DMS53 (cell line): Measurements from ENCODE around the gene GEMIN5.
"Not testable (repeated sequence)": the region's sequence is repeated elsewhere in the genome, so short reads cannot be mapped to it uniquely, and the experiment has no call there.

Source experiments
- DNase-seq: peaks from one replicate; lab custom pipeline; 2025; lab: John Stamatoyannopoulos, UW

The GEMIN5 gene

GRCh38 chr5:154944716-154945115 lies 6.7 kb upstream of the GEMIN5 start:
- DNase-seq, result no peak

GRCh38 chr5:154943527-154943926 lies 5.5 kb upstream of the GEMIN5 start:
- DNase-seq, result no peak

DNA sequence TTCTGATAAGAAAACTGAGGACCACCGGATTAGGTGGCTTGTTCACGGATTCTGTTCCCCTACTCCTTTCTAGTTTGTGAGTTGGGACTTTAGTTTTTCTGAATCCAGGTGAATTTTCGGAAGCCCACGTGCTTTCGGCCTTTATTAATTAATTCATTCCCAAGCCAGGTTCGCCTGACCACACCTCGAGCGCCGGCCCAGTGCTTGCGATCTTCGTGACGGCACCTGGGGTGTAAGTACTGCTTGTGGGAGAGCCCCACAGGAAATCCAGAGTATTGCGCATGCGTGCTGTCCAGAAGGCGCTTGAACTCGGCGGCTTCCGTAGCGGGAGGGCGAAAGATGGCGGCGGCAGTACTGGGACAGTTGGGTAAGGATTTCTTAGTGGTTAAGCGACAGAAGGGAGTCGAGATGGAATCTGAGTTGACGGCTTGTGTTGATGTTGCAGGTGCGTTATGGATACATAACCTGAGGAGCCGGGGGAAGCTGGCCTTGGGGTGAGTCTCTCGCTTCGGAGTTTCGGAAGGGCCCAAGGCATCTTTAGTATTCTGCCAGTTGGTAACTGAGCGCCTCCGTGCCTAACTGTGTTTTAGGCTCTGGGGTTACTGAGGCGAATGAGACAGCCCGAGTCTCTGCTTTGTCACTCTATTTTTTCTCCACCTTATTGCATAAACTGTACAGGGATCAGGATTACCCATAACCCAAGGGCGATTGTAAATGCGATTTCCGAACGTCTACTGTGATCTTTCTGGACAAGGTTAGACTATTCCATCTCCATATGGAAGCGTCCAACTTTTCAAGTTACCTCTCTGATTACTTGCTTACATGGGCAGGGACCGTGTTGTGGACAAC lies 3.0 kb upstream of the GEMIN5 start, which contains the start of gene MRPL22:
MRPL22 (plus strand) TSS at position 302 of the 849 bp plus-strand sequence; CDS start at position 340, 38 bp downstream.
- peak; percentile 97 for DNase-seq

- DNase-seq, result peak; percentile 29
Observed at GRCh38 chr5:154940375-154940771, 2.4 kb upstream of the GEMIN5 start.

DNA sequence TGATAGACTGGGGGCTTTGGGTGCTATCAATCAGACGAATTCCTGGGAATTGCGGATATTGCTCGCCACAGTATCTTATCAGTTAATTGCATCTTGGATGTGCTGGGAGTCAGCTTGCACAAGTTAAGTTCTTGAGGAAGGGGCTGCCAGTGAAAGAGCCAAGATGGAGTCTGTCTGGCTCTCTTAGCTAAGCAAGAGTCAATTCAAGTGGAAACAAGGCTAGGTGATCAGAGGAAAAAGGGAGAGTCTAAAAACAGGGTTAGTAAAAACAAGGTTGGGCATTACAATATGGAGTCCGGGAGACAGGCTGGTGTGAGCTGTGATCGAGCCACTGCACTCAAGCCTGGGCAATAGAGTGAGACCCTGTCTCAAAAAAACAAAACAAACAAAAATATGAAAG lies 1.4 kb upstream of the GEMIN5 start:
- not testable (repeated sequence) for DNase-seq

DNA sequence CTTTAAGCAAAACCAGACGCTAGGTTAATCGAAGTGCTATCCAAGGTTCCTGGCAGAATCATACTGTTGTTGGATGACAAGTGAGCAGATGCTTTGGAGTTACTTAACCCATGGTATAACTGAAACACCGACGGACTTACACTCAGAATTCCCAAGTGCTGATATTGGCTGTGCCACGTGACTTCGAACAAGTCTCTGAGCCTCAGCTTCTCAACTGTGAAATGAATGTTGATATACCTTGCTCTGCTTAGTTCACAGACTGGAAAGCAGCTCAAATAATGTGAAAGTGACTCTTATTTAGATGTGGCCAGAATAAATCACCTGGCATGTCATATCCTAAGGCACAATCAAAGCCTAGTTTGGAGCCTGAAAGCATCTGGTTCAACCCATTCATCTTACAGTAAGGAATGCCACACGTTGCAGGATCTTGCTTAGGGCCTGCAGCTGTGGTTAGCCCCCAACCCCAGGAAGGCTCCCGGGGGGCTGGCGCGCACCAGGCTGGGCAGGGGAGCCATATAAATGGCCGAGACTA lies 759 bp downstream of the GEMIN5 start:
- DNase-seq, result peak; percentile 35

DNA sequence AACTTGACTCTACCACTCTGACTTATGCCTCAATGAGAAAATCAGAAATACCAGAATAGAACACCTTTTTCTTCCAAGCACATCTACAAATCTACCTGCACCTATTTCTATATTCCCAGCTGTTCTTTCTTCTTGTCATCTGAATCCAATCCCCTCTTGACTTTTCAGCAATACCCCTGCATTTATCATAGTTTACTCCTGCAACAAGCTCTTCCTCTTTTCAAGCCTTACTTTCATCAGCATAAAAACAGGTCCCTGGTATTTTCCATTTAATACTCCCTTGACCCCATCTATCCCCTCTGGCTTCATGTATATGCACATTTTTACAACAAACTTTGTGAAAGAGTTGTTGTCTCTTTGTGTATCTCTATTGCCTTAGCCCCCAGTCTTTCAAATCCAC lies 3.1 kb downstream of the GEMIN5 start:
- DNase-seq, result no peak

GRCh38 chr5:154933537-154933936 lies 4.5 kb downstream of the GEMIN5 start:
- no peak for DNase-seq

DNA sequence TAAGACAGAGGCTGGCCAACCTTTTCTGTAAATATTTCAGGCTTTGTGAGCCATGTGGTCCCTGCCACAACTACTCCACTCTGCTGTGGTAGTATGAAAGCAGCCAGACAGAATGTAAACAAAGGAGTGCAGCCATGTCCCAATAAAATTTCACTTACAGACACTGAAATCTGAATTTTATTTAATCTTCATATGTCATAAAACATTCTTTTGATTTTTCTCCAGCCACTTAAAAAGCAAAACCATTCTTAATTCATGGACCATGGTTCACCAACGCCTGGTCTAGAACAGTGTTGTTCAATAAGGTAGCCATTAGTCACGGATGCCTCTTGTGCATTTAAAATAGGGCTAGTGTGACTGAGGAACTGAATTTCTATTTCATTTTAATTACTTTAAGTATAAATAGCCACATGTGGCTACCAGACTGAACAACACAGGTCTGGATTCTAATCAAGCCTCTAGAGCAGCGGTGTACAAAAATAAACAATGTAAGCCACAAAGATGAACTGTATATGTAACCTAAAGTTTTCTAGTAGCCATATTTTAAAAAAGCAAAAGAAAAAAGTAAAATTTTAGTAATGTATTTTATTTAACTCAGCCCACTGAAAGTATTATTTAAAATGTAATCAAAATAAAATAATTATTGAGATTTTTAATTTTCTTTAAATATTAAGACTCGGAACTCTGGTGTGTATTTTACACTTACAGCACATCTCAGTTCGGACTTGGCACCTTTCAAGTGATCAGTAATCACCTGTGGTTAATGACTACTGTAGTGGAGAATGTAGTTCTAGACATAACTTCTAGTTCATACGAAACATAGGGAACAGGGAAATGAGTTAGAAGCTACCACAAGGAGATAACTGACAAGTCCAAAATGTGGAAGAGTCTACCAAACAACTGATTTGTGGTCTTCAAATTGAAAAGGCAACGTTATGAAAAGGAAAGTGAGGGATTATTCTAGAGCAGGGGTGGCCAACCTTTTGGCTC lies 14.3 kb downstream of the GEMIN5 start:
- no peak for DNase-seq

- no peak for DNase-seq
Observed at GRCh38 chr5:154917757-154918156, 20.3 kb downstream of the GEMIN5 start.

- no peak for DNase-seq
Observed at GRCh38 chr5:154916874-154917273, 21.1 kb downstream of the GEMIN5 start.

GRCh38 chr5:154905601-154906000 lies 32.4 kb downstream of the GEMIN5 start:
- not testable (repeated sequence) for DNase-seq

GRCh38 chr5:154901913-154902312 lies 36.1 kb downstream of the GEMIN5 start:
- no peak for DNase-seq

- no peak for DNase-seq
Observed at GRCh38 chr5:154901276-154901675, 36.7 kb downstream of the GEMIN5 start.

- DNase-seq, result no peak
Observed at GRCh38 chr5:154900066-154900465, 37.9 kb downstream of the GEMIN5 start.

- DNase-seq, result no peak
Observed at GRCh38 chr5:154899151-154899816, 38.7 kb downstream of the GEMIN5 start.

DNA sequence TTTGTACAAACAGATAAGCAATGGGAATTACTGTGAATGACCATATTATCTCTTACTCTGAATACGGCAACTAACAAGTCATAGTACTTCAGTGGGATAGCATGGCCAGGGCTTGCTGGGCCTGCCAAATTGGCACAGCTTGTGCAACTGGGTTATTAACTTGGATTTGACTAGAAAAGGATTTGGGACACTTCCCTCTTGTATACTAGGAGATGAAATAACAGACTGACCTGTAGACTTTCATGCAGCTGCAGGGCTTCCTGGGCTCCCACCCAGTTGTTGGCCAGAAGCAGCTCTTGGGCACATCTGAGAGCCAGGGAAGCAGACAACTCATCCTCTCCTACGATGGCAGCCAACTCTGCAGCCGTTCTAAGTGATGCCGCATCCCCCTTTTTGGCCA lies 39.8 kb downstream of the GEMIN5 start:
- no peak for DNase-seq

- DNase-seq, result no peak
Observed at GRCh38 chr5:154896562-154897165, 41.3 kb downstream of the GEMIN5 start.

GRCh38 chr5:154895606-154896561 lies 42.1 kb downstream of the GEMIN5 start:
- DNase-seq, result peak; percentile 46

GRCh38 chr5:154893381-154893780 lies 44.6 kb downstream of the GEMIN5 start:
- no peak for DNase-seq
